ENCODE data around the gene DCAF5. TPM values are rescaled to one million over a fixed set of nuclear protein-coding genes. Genes with fewer than 3 reads are reported as not detected.

The DCAF5 gene
- total RNA-seq, 1 donor from 2014 or later, result 48.3 TPM

- no peak for TF ChIP-seq CTCF (IDR thresholded peaks at IDR 0.05)
- Mint-ChIP-seq H3K27me3 (ENCODE audit: low read depth) (no peaks in the 10 kb centered on the region), H3K9me3 (ENCODE audit: low read depth) (no peaks in the 10 kb centered on the region), H3K4me3 (ENCODE audit: unreplicated experiment) (no peak overlapping the region), H3K27ac (ENCODE audit: unreplicated experiment) (peak overlapping the region; percentile 80), H3K36me3 (ENCODE audit: low read depth) (no peaks in the 10 kb centered on the region), H3K4me1 (ENCODE audit: low read depth) (peaks cover 81% of the 10 kb centered on the region)
- no peak for DNase-seq (ENCODE audit: low spot score)
These were observed 114.2 kb downstream of the DCAF5 start for GRCh38 chr14:69038455-69039287.

- H3K4me3 Mint-ChIP-seq (ENCODE audit: unreplicated experiment), result no peak overlapping the region
These were observed 115.0 kb downstream of the DCAF5 start for GRCh38 chr14:69037790-69038454.

GRCh38 chr14:69036757-69037506, 116.0 kb downstream of the DCAF5 start:
- peak overlapping the region; percentile 57 for H3K27ac Mint-ChIP-seq (ENCODE audit: unreplicated experiment)

More at GRCh38 chr14:69037790-69038454, 115.0 kb downstream of the DCAF5 start:
- Mint-ChIP-seq H3K4me1 (ENCODE audit: low read depth) (peaks cover 74% of the 10 kb centered on the region), H3K9me3 (ENCODE audit: low read depth) (no peaks in the 10 kb centered on the region), H3K27me3 (ENCODE audit: low read depth) (no peaks in the 10 kb centered on the region), H3K36me3 (ENCODE audit: low read depth) (no peaks in the 10 kb centered on the region), H3K27ac (ENCODE audit: unreplicated experiment) (peak overlapping the region; percentile 80)
- DNase-seq (ENCODE audit: low spot score), result no peak
- no peak for TF ChIP-seq CTCF (IDR thresholded peaks at IDR 0.05)

GRCh38 chr14:69034612-69035262, 118.2 kb downstream of the DCAF5 start:
- DNase-seq (ENCODE audit: low spot score), result no peak
- Mint-ChIP-seq H3K27me3 (ENCODE audit: low read depth) (no peaks in the 10 kb centered on the region), H3K4me1 (ENCODE audit: low read depth) (peaks cover 49% of the 10 kb centered on the region)

More at GRCh38 chr14:69036757-69037506, 116.0 kb downstream of the DCAF5 start:
- H3K9me3 Mint-ChIP-seq (ENCODE audit: low read depth), result no peaks in the 10 kb centered on the region
- no peak for TF ChIP-seq CTCF (IDR thresholded peaks at IDR 0.05)
- no peak for DNase-seq (ENCODE audit: low spot score)
- peaks cover 65% of the 10 kb centered on the region for H3K4me1 Mint-ChIP-seq (ENCODE audit: low read depth)
- no peaks in the 10 kb centered on the region for H3K36me3 Mint-ChIP-seq (ENCODE audit: low read depth)
- H3K27me3 Mint-ChIP-seq (ENCODE audit: low read depth), result no peaks in the 10 kb centered on the region
- no peak overlapping the region for H3K4me3 Mint-ChIP-seq (ENCODE audit: unreplicated experiment)

More at GRCh38 chr14:69034612-69035262, 118.2 kb downstream of the DCAF5 start:
- Mint-ChIP-seq H3K36me3 (ENCODE audit: low read depth) (no peaks in the 10 kb centered on the region), H3K27ac (ENCODE audit: unreplicated experiment) (peak overlapping the region; percentile 85), H3K4me3 (ENCODE audit: unreplicated experiment) (no peak overlapping the region), H3K9me3 (ENCODE audit: low read depth) (no peaks in the 10 kb centered on the region)
- peak; percentile 51 for TF ChIP-seq CTCF (IDR thresholded peaks at IDR 0.05)

All from chondrocyte (in vitro differentiated cells).